ENCODE measurements around the gene DGKB. TPM values are rescaled to one million over a fixed set of nuclear protein-coding genes. Genes with fewer than 3 reads are reported as not detected.

Gene DGKB
- total RNA-seq, 1 experiment from 2014 or later, result 0.08 TPM

DNA sequence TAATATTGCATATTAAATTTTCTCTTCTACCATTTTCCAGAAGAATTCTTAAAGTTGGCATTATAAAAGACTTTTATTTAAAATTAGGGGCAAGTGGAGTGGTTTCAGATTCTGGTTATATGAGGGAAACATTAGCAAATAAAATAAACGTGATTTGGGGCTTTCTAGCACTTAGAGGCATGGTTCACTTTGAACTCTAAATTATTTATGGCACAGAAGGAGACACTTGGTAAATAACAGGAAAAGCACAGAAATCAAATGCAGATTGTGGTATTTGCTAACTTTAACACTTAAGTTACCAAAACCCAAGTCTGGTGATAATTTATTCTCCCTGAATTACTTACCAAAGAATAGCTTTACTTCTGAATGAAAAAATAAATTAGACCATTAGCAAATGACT, 778.6 kb downstream of the DGKB start:
- DNase-seq, result no peak
- Histone ChIP-seq H3K4me1 (no peaks in the 10 kb centered on the region), H3K4me3 (no peak overlapping the region), H3K9me3 (replicated peaks) (no peaks in the 10 kb centered on the region), H3K36me3 (no peaks in the 10 kb centered on the region), H3K27ac (no peak overlapping the region), H3K27me3 (no peaks in the 10 kb centered on the region)

DNA sequence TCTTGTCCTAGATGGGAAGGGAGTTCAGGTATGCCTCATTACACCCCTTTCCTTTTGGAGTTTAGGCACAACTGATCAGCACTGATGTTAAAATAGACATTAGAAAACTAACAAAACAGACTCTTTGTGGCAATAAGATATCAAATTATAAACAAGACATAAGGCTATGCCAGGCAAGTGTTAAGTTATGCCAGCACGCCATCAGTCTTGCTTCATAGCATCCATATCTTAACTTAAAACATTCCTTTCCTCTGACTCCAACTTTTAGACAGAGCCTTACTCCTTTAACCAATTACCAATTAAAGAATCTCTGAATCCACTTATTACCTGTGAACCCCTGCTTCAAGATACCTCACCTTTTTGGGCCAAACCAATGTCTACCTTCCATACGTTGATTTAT, 786.9 kb downstream of the DGKB start:
- Histone ChIP-seq H3K36me3 (no peaks in the 10 kb centered on the region), H3K27me3 (no peaks in the 10 kb centered on the region), H3K4me1 (no peaks in the 10 kb centered on the region), H3K9me3 (replicated peaks) (no peaks in the 10 kb centered on the region), H3K4me3 (no peak overlapping the region), H3K27ac (no peak overlapping the region)
- DNase-seq, result no peak

DNA sequence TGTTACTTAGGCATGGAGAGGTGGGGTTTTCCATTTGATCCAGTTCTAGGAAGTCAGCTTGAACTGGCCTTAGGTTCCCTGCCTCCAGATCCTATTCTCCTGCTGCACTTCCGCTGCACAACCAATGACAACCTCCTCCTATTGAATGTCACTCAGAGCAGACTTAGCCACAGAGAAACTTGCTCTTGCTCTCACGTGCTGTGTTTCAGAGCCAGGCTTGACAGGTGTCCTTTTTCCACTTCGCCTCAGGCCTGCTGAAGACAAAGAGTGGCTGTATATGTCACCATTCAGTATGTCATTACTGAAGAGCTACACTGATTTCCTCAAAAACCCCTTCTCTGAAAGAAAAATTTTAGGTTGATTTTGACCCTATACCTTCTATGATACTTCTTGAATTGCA, 797.7 kb downstream of the DGKB start:
- peak in 1 of 2 experiments; percentile 18 for DNase-seq
- Histone ChIP-seq H3K27me3 (no peaks in the 10 kb centered on the region), H3K36me3 (no peaks in the 10 kb centered on the region), H3K9me3 (replicated peaks) (no peaks in the 10 kb centered on the region), H3K4me3 (no peak overlapping the region), H3K27ac (no peak overlapping the region), H3K4me1 (no peaks in the 10 kb centered on the region)

DNA sequence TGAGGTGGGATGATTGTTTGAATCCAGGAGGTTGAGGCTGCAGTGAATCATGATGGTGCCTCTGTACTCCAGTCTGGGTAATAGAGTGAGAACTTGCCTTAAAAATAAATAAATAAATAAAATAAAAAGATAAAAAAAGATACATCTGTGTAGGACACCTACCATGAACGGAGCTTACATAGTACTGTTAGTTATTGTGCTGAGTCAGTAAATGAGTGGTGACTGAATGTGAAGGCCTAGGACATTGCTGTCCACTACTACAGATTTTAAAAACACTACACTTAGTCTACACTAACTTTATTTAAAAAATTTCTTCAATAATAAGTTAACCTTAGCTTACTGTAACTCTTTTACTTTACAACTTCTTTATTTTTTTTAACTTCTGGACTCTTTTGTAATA, 806.4 kb downstream of the DGKB start:
- no peaks in the 10 kb centered on the region for H3K36me3 ChIP-seq
- no peak for DNase-seq
- H3K27me3 ChIP-seq, result no peaks in the 10 kb centered on the region
- H3K27ac ChIP-seq, result no peak overlapping the region
- no peaks in the 10 kb centered on the region for H3K4me1 ChIP-seq
- no peak overlapping the region for H3K4me3 ChIP-seq
- no peaks in the 10 kb centered on the region for H3K9me3 ChIP-seq (replicated peaks)

DNA sequence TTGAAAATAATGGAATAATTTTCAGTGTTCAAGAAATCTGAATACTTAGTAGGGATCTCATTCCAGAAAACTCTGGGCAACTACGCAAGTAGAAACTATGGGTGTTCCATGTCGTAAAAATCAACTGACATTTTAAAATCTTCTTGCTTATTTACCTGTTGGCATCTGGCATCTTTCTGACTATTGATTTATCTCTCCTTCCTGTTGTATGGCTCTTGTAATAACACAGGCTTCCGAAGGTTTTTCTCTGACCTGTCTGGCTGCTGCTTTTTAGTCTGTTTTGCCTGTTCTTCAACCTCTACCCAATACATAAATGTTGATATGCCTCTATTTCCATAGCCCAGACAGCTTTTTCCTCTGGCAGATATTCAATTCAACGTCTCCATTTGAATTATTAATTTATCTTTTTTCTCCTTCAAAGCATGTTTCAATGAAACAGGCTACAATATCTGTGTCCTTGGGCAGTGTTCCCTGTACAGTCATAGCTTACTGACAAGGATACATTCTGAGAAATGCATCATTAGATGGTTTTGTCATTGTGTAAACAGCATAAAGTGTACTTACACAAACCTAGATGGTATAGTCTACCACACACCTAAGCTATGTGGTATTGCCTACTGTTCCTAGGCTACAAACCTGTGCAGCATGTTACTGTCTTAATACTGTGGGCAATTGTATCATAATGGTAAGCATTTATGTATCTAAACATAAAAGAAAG, 807.2 kb downstream of the DGKB start:
- no peaks in the 10 kb centered on the region for H3K36me3 ChIP-seq
- no peak for DNase-seq
- H3K27me3 ChIP-seq, result no peaks in the 10 kb centered on the region
- H3K4me3 ChIP-seq, result no peak overlapping the region
- no peaks in the 10 kb centered on the region for H3K9me3 ChIP-seq (replicated peaks)
- H3K4me1 ChIP-seq, result no peaks in the 10 kb centered on the region
- no peak overlapping the region for H3K27ac ChIP-seq
